ENCODE measurements around the gene DNAAF8. TPM values are rescaled to one million over a fixed set of nuclear protein-coding genes. Genes with fewer than 3 reads are reported as not detected.

The DNAAF8 gene
- polyA plus RNA-seq, 1 experiment, result 0.89 TPM

DNA sequence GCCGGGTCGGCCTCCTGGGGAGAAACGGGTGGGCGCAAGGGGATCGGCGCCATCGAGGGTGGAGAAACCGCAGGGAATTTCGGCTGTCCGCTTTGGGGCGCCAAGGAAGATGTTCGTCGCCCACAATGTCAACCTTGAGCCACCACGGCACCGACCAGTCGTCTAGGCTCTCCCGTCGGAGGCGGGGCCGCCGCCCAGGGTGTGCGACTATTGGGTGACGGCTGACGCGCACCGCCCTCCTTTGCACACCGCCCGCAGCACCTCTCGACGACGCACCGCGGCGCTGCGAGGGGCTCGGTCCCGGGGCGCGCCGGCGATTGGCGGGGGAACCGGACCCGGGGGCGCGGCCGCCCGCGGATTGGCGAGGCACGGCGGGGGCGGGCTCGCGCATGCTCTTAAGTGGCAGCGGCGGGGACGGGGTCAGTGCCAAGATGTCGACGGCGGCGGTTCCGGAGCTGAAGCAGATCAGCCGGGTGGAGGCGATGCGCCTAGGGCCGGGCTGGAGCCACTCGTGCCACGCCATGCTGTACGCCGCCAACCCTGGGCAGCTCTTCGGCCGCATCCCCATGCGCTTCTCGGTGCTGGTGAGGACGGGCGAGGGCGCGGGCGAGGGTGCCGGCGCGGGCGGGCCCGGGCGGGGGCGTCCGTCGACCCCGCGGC is 40.9 kb upstream of the DNAAF8 start, which contains the start of gene NUDT16L1:
Gene NUDT16L1 (plus strand): TSS at position 267 of the 660 bp plus-strand sequence. CDS start 165 bp downstream, at position 432.
- peak within 1 kb of the TSS; percentile 95 for H3K4me3 ChIP-seq (ENCODE audit: low read depth, low read length)
- TF ChIP-seq, protein P1, sequence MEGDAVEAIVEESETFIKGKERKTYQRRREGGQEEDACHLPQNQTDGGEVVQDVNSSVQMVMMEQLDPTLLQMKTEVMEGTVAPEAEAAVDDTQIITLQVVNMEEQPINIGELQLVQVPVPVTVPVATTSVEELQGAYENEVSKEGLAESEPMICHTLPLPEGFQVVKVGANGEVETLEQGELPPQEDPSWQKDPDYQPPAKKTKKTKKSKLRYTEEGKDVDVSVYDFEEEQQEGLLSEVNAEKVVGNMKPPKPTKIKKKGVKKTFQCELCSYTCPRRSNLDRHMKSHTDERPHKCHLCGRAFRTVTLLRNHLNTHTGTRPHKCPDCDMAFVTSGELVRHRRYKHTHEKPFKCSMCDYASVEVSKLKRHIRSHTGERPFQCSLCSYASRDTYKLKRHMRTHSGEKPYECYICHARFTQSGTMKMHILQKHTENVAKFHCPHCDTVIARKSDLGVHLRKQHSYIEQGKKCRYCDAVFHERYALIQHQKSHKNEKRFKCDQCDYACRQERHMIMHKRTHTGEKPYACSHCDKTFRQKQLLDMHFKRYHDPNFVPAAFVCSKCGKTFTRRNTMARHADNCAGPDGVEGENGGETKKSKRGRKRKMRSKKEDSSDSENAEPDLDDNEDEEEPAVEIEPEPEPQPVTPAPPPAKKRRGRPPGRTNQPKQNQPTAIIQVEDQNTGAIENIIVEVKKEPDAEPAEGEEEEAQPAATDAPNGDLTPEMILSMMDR (IDR thresholded peaks at IDR 0.05; ENCODE audit: low read depth, low read length), result no peak
- no peaks in the 10 kb centered on the region; the same call in 1 of the 2 replicates for H3K9me3 ChIP-seq (ENCODE audit: control insufficient read depth, insufficient read depth, low read length)
- CTCF ChIA-PET, result interaction anchor here (1.4 to 1.6 kb wide), 2 partner anchors 11 to 16 kb away, joined by 3 to 6 read pairs; no protein-coding TSS in a partner anchor
- H3K27ac ChIP-seq (ENCODE audit: low read depth, low read length), result peak within 1 kb of the TSS; percentile 21
- H3K27me3 ChIP-seq (ENCODE audit: control insufficient read depth, insufficient read depth, low read length), result no peaks in the 10 kb centered on the region
- DNase-seq (ENCODE audit: low read depth, low spot score), result peak; percentile 72
- POLR2A ChIA-PET, result interaction anchor here (1.4 kb wide), 1 partner anchor 41 kb away, joined by 5 read pairs; the partner anchor contains the start of genes ANKS3 and DNAAF8

DNA sequence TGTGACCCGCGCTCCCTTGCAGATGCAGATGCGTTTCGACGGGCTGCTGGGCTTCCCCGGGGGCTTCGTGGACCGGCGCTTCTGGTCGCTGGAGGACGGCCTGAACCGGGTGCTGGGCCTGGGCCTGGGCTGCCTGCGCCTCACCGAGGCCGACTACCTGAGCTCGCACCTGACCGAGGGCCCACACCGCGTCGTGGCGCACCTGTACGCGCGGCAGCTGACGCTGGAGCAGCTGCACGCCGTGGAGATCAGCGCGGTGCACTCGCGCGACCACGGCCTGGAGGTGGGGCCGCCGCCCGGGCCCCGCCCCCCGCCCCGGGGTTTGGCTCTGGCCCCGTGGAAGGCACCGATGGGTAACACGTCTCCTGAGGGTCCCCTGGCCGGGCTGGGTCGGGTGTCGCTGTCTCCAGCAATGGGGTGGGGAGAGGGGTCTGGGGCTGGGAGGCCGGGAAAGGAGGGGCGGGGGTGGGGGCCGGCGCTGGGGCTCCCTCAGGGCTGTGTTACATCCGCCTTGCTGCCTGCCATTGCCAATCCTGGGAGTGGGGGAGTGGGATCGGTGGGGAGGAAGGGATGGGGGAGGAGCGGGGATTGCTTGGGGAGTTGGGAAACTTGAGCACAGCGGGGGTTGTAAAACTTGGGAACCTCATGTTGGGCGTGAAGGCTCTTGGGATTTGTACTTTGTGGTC is 40.2 kb upstream of the DNAAF8 start:
- no peaks in the 10 kb centered on the region for H3K27me3 ChIP-seq (ENCODE audit: control insufficient read depth, insufficient read depth, low read length)
- POLR2A ChIA-PET, result interaction anchor here (0.6 to 1.4 kb wide), 2 partner anchors 40 to 119 kb away, joined by 4 to 5 read pairs; partner anchors contain the start of genes ANKS3 and DNAAF8
- H3K4me3 ChIP-seq (ENCODE audit: low read depth, low read length), result peak overlapping the region; percentile 95
- peak; percentile 8 for DNase-seq (ENCODE audit: low read depth, low spot score)
- no peak overlapping the region for H3K27ac ChIP-seq (ENCODE audit: low read depth, low read length)
- TF ChIP-seq, protein P1 (IDR thresholded peaks at IDR 0.05; ENCODE audit: low read depth, low read length), result no peak
- CTCF ChIA-PET, result interaction anchor here (0.6 to 1.6 kb wide), 3 partner anchors 15 to 262 kb away, joined by 3 to 4 read pairs (median 3); no protein-coding TSS in a partner anchor
- H3K9me3 ChIP-seq (ENCODE audit: control insufficient read depth, insufficient read depth, low read length), result no peaks in the 10 kb centered on the region; the same call in 1 of the 2 replicates

DNA sequence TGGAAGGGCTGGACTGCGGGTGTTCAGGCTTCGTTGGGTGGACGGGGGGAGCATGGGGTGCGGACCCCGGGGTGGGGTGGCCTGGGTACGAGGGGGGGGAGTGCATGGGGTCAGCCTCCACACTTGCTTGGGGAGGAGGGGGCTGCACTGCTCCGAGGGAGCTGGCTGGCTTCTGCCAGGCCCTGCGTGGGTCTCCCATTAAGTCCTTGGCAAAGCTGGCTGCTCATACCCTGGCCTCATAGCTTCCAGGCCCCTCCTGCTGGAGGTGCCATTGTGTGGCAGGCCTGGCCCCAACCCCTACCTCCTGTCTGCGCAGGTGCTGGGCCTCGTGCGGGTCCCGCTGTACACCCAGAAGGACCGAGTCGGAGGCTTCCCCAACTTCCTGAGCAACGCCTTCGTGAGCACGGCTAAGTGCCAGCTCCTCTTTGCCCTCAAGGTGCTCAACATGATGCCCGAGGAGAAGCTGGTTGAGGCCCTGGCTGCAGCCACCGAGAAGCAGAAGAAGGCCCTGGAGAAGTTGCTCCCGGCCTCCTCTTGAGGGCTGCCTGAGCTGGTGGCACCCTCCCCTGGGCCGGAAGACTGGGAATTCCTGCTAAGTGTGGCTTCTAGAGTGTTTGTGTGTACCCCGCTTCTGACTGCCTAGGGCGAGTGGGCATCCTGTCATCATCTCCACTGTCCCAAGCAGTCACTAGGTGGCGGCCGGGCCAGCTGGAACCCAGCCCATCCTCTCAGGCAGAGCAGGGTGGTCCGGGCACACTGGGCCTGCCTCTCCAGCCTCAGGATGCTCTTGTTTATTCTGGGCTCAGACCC is 39.5 kb upstream of the DNAAF8 start:
- DNase-seq (ENCODE audit: low read depth, low spot score), result no peak
- peak overlapping the region; percentile 22 for H3K27ac ChIP-seq (ENCODE audit: low read depth, low read length)
- H3K27me3 ChIP-seq (ENCODE audit: control insufficient read depth, insufficient read depth, low read length), result no peaks in the 10 kb centered on the region
- ChIA-PET POLR2A (interaction anchor here (0.6 to 0.9 kb wide), 3 partner anchors 11 to 196 kb away, joined by 3 to 4 read pairs (median 4); no protein-coding TSS in a partner anchor), CTCF (interaction anchor here (0.8 to 1.6 kb wide), 3 partner anchors 12 to 262 kb away, joined by 3 to 4 read pairs (median 3); no protein-coding TSS in a partner anchor)
- TF ChIP-seq, protein P1 (IDR thresholded peaks at IDR 0.05; ENCODE audit: low read depth, low read length), result no peak
- H3K4me3 ChIP-seq (ENCODE audit: low read depth, low read length), result peak overlapping the region; percentile 95
- no peaks in the 10 kb centered on the region; the same call in 1 of the 2 replicates for H3K9me3 ChIP-seq (ENCODE audit: control insufficient read depth, insufficient read depth, low read length)

DNA sequence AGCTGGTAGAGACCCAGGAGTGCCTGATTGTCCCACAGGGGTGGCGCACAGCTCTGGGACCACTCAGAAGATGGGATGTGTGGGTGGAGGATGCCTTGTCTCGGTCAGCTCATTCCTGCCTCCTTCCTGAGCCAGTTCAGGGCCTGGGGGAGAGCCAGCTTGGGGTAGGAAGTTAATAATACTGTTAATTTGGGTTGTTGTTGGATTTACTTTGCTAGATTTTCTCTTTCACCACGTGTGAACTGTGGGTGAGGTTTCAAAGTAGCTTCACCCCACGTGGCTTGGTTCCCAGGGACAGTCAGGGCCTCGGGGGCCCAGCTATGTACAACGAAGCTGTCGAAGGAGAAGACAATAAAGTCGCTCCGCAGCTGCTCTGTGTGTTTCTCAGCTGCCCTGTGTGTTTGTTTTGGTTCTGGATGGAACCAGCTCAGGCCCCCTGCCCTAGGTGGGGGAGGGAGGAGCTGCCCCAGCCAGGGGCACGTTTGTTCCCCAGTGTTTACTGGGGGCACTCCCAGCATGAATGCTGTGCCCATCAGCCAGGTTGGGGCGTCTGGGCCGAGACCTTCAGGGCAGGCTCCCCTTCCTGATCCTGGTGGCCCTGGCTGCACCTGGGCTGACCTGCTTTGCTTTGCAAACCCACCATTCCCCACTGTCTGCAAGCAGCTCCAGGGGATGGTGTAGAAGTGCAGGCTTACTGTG is 38.7 kb upstream of the DNAAF8 start:
- Histone ChIP-seq H3K27ac (ENCODE audit: low read depth, low read length) (peak overlapping the region; percentile 22), H3K27me3 (ENCODE audit: control insufficient read depth, insufficient read depth, low read length) (no peaks in the 10 kb centered on the region), H3K9me3 (ENCODE audit: control insufficient read depth, insufficient read depth, low read length) (no peaks in the 10 kb centered on the region; the same call in 1 of the 2 replicates), H3K4me3 (ENCODE audit: low read depth, low read length) (no peak overlapping the region)
- DNase-seq (ENCODE audit: low read depth, low spot score), result no peak
- ChIA-PET POLR2A (interaction anchor here (0.6 to 1.0 kb wide), 3 partner anchors 11 to 195 kb away, joined by 3 to 4 read pairs (median 3); partner anchors contain the start of gene DNAAF8), CTCF (interaction anchor here (0.7 to 1.3 kb wide), 2 partner anchors 9 to 11 kb away, joined by 3 read pairs; no protein-coding TSS in a partner anchor)
- TF ChIP-seq, protein P1 (IDR thresholded peaks at IDR 0.05; ENCODE audit: low read depth, low read length), result no peak

All from AG04450 (cell line).